H9 (cell line): ENCODE data around the gene HIPK2. TPM values are rescaled to one million over a fixed set of nuclear protein-coding genes. Genes with fewer than 3 reads are reported as not detected.

ENCODE experiments used
- DNase-seq: peaks from one replicate; pipeline ENCODE4 v3.0.0-alpha.2; 2017
- H2AFZ ChIP-seq: one replicate; pipeline ENCODE4 v1.6.1; 2013; ENCODE audit warnings: mild to moderate bottlenecking, low read length, control low read depth, moderate library complexity
- H2AK5ac ChIP-seq: 2 replicates; pipeline ENCODE4 v1.6.1; 2013; ENCODE audit warnings: low read length, control low read depth, mixed read lengths; ENCODE audit not compliant: insufficient read length
- H2BK120ac ChIP-seq: one replicate; pipeline ENCODE4 v1.6.1; 2013; ENCODE audit warnings: low read depth, mild to moderate bottlenecking, low read length, control low read depth, inconsistent platforms; ENCODE audit not compliant: poor library complexity, severe bottlenecking
- H2BK12ac ChIP-seq: 2 replicates; pipeline ENCODE4 v1.6.1; 2013; ENCODE audit warnings: low read length, control low read depth, mixed read lengths, low read depth; ENCODE audit not compliant: insufficient read length
- H2BK15ac ChIP-seq: 2 replicates; pipeline ENCODE4 v1.6.1; 2013; ENCODE audit warnings: low read depth, low read length, control low read depth
- H2BK20ac ChIP-seq: one replicate; pipeline ENCODE4 v1.6.1; 2013; ENCODE audit warnings: low read depth, mild to moderate bottlenecking, low read length, control low read depth, inconsistent platforms; ENCODE audit not compliant: poor library complexity, severe bottlenecking
- H2BK5ac ChIP-seq: 2 replicates; pipeline ENCODE4 v1.6.1; 2013; ENCODE audit warnings: low read length, control low read depth, mixed read lengths; ENCODE audit not compliant: insufficient read length
- H3K14ac ChIP-seq: 2 replicates; pipeline ENCODE4 v1.6.1; 2013; ENCODE audit warnings: low read length, control low read depth; ENCODE audit not compliant: insufficient read depth
- H3K18ac ChIP-seq: 2 replicates; pipeline ENCODE4 v1.6.1; 2013; ENCODE audit warnings: low read depth, mild to moderate bottlenecking, mixed read lengths, low read length, control low read depth; ENCODE audit not compliant: insufficient read length
- H3K23ac ChIP-seq: 2 replicates; pipeline ENCODE4 v1.6.1; 2013; ENCODE audit warnings: low read length, control low read depth, mixed read lengths, low read depth; ENCODE audit not compliant: insufficient read length
- H3K23me2 ChIP-seq: 2 replicates; pipeline ENCODE4 v1.6.1; 2013; ENCODE audit warnings: low read depth, mild to moderate bottlenecking, mixed read lengths, low read length, control low read depth; ENCODE audit not compliant: insufficient read length, poor library complexity, severe bottlenecking
- H3K27ac ChIP-seq: 2 replicates; pipeline ENCODE4 v1.5.1; 2013; ENCODE audit warnings: low read length, control low read depth, mixed read lengths, low read depth; ENCODE audit not compliant: insufficient read length
- H3K27me3 ChIP-seq: 2 replicates; pipeline ENCODE4 v1.6.1; 2013; ENCODE audit warnings: low read length, control low read depth, inconsistent platforms; ENCODE audit not compliant: insufficient read depth
- H3K4ac ChIP-seq: 2 replicates; pipeline ENCODE4 v1.6.1; 2013; ENCODE audit warnings: low read depth, mild to moderate bottlenecking, control low read depth, inconsistent platforms, low read length, moderate library complexity
- H3K4me1 ChIP-seq: 2 replicates; pipeline ENCODE4 v1.6.1; 2013; ENCODE audit warnings: low read length, control low read depth, inconsistent platforms; ENCODE audit not compliant: insufficient read depth
- H3K4me2 ChIP-seq: 2 replicates; pipeline ENCODE4 v1.6.1; 2013; ENCODE audit warnings: low read length, control low read depth, mixed read lengths; ENCODE audit not compliant: insufficient read length, insufficient read depth
- H3K56ac ChIP-seq: 2 replicates; pipeline ENCODE4 v1.6.1; 2013; ENCODE audit warnings: low read depth, mild to moderate bottlenecking, mixed read lengths, low read length, control low read depth; ENCODE audit not compliant: insufficient read length
- H3K79me1 ChIP-seq: 2 replicates; pipeline ENCODE4 v1.6.1; 2013; ENCODE audit warnings: low read depth, mild to moderate bottlenecking, moderate library complexity, low read length, control low read depth, inconsistent platforms; ENCODE audit not compliant: insufficient read depth, poor library complexity, severe bottlenecking
- H3K79me2 ChIP-seq: 2 replicates; pipeline ENCODE4 v1.6.1; 2013; ENCODE audit warnings: low read length, control low read depth, inconsistent platforms; ENCODE audit not compliant: insufficient read depth
- H3K9ac ChIP-seq: 2 replicates; pipeline ENCODE4 v1.6.1; 2013; ENCODE audit warnings: low read length, control low read depth, mixed read lengths; ENCODE audit not compliant: insufficient read length; ENCODE audit errors: extremely low read depth
- H3K9me3 ChIP-seq: one replicate; pipeline ENCODE4 v1.6.1; 2013; ENCODE audit warnings: low read depth, low read length, inconsistent platforms; ENCODE audit not compliant: control insufficient read depth
- H3T11ph ChIP-seq: one replicate; pipeline ENCODE4 v1.6.1; 2013; ENCODE audit warnings: mild to moderate bottlenecking, low read length, control low read depth, inconsistent platforms
- H4K20me1 ChIP-seq: one replicate; pipeline ENCODE4 v1.6.1; 2013; ENCODE audit not compliant: control insufficient read depth, insufficient read length, insufficient read depth
- H4K5ac ChIP-seq: 2 replicates; pipeline ENCODE4 v1.6.1; 2013; ENCODE audit warnings: low read depth, mild to moderate bottlenecking, mixed read lengths, low read length, control low read depth; ENCODE audit not compliant: insufficient read length
- H4K8ac ChIP-seq: replicated peaks from 2 replicates; pipeline ENCODE4 v1.6.1; 2013; ENCODE audit warnings: low read length, control low read depth, mixed read lengths, low read depth; ENCODE audit not compliant: insufficient read length
- H4K91ac ChIP-seq: 2 replicates; pipeline ENCODE4 v1.6.1; 2013; ENCODE audit warnings: low read depth, mild to moderate bottlenecking, moderate library complexity, mixed read lengths, low read length, control low read depth; ENCODE audit not compliant: insufficient read length
- H3K27ac Mint-ChIP-seq, 3 experiments: 2 replicates in 2 of 3; 3 replicates in 1 of 3; pipeline ENCODE4 v1.8.0; 2020 to 2021; ENCODE audit warnings: mixed read lengths in 3 of 3, mild to moderate bottlenecking in 1 of 3, moderate library complexity in 1 of 3
- H3K27me3 Mint-ChIP-seq: 2 replicates; pipeline ENCODE4 v1.8.0; 2021; ENCODE audit warnings: low read depth, mild to moderate bottlenecking, moderate library complexity, mixed read lengths
- H3K36me3 Mint-ChIP-seq, 3 experiments: 2 replicates in 2 of 3; 3 replicates in 1 of 3; pipeline ENCODE4 v1.8.0; 2020 to 2021; ENCODE audit warnings: low read depth in 3 of 3, mixed read lengths in 3 of 3; ENCODE audit not compliant: insufficient read depth in 1 of 3
- H3K4me1 Mint-ChIP-seq, 2 experiments: 2 replicates each; pipeline ENCODE4 v1.8.0; 2020; ENCODE audit warnings: mixed read lengths in 2 of 2
- H3K4me3 Mint-ChIP-seq, 2 experiments: 2 replicates in 1 of 2; 3 replicates in 1 of 2; pipeline ENCODE4 v1.8.0; 2020 to 2021; ENCODE audit warnings: mild to moderate bottlenecking in 2 of 2, mixed read lengths in 2 of 2, moderate library complexity in 1 of 2
- H3K9me3 Mint-ChIP-seq, 2 experiments: 2 replicates in 1 of 2; 3 replicates in 1 of 2; pipeline ENCODE4 v1.8.0; 2020; ENCODE audit warnings: mild to moderate bottlenecking in 2 of 2, mixed read lengths in 2 of 2, moderate library complexity in 1 of 2
- CTCF ChIP-seq: fragments of 200-600 bp; sonication (generic); conservative IDR thresholded peaks from 3 replicates; pipeline ENCODE4 v1.8.0; 2021; ENCODE audit warnings: antibody characterized with exemption, mild to moderate bottlenecking
- WGBS: extraction: QIAGEN DNeasy Blood & Tissue Kit; methylation state at CpG from one replicate; pipeline ENCODE4 v1.1.7; 2013; ENCODE audit warnings: missing lambda C conversion rate, low lambda C conversion rate, mixed read lengths; ENCODE audit not compliant: insufficient read length; ENCODE audit errors: extremely low coverage; 5-methylcytosine and 5-hydroxymethylcytosine counted together
- total RNA-seq: library from RNA; stranded (reverse); gene quantifications from 2 replicates; pipeline ENCODE4 v1.2.1, GENCODE V29; 2021

The HIPK2 gene
- total RNA-seq, 1 experiment from 2014 or later, result 21.9 TPM

- TF ChIP-seq CTCF, result no peak
- no peaks in the 10 kb centered on the region for H3K4me1 ChIP-seq
- peaks cover 0 to 7% (median 5%) of the 10 kb centered on the region in 3 experiments; a peak in 6 of 7 replicates for H3K36me3 Mint-ChIP-seq
Observed at GRCh38 chr7:139585042-139585441, 192.8 kb downstream of the HIPK2 start.

More at GRCh38 chr7:139585042-139585441, 192.8 kb downstream of the HIPK2 start:
- Histone ChIP-seq H3T11ph (no peak overlapping the region), H3K27ac (no peak overlapping the region), H2AFZ (no peak overlapping the region), H3K79me2 (no peaks in the 10 kb centered on the region), H3K4ac (no peak overlapping the region), H3K56ac (no peak overlapping the region), H3K18ac (no peak overlapping the region), H3K23me2 (no peaks in the 10 kb centered on the region), H2BK20ac (no peak overlapping the region), H2AK5ac (no peak overlapping the region), H3K27me3 (no peaks in the 10 kb centered on the region), H4K20me1 (no peaks in the 10 kb centered on the region), H3K9me3 (no peaks in the 10 kb centered on the region), H2BK5ac (no peak overlapping the region), H3K79me1 (no peaks in the 10 kb centered on the region), H3K9ac (no peak overlapping the region), H2BK120ac (no peak overlapping the region), H2BK15ac (no peak overlapping the region), H4K5ac (no peak overlapping the region), H3K4me2 (no peak overlapping the region), H3K14ac (no peak overlapping the region; the same call in 1 of the 2 replicates), H4K8ac (no peak overlapping the region), H2BK12ac (no peak overlapping the region), H4K91ac (no peak overlapping the region), H3K23ac (no peak overlapping the region)
- Mint-ChIP-seq H3K9me3 (no peaks in the 10 kb centered on the region), H3K4me1 (peaks cover 3 to 10% of the 10 kb centered on the region in 2 experiments), H3K4me3 (no peak overlapping the region), H3K27ac (no peak overlapping the region), H3K27me3 (no peaks in the 10 kb centered on the region)
- WGBS, result no CpG with 5 or more reads among the region's 5 CpGs
- DNase-seq, result no peak
